ENCODE results near the gene POLN.

The POLN gene

GRCh38 chr4:2155246-2155645 lies 86.7 kb downstream of the POLN start:
- DNase-seq = no peak

- DNase-seq = no peak
These were observed 87.6 kb downstream of the POLN start for GRCh38 chr4:2154215-2154740.

DNA sequence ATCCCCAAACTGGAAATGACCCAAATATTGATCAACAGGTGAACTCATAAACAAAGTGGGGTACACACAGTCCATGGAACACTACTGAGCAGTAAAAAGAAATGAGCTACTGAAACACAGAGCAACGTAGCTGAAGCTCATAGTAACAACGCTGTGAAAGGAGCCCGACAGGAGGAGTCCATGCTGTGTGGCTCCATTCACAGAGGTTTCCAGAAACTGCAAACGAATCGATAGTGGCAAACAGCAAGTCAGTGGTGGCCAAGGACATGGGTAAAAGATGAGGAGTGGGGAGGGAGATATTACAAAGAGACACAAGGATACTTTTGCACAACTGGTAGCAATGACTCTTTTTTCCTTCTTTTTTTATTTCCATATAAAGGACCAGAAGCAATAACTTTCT lies 90.4 kb downstream of the POLN start:
- no peak for DNase-seq

- no peak for DNase-seq
These were observed 91.8 kb downstream of the POLN start for GRCh38 chr4:2150076-2150475.

DNA sequence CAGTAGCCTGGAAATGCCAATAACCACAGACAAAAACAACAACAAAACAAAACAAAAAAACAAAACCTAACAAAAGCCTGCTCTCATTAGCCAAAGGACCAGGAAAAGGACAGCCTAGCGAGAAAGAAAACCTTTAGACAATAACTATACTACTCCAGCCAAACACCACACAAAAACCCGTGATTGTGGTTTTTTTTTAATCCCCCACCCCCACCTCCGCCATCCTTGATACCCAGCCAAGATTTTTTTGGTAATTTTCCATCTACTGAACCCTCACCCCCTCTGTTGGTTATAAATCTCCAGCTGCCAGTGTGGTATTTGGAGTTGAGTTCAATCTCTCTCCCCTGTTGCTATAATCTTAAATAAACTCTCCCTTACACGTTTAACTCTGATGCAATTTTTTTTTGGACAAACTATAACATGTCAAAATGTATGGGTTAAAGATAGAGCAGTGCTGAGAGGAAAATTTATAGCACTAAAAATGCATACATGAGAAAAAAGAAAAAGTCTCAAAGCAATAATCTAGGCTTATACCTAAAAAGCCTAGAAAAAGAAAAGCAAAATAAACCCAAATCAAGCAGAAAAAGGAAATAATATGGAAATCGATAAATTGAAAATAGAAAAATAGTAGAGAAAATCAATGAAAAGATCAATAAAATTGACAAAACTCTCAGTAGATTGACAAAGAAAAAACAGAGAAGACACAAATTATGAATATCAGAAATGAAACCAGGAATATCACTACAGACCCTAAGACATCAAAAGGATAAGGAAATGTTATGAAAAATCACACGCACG lies 99.1 kb downstream of the POLN start:
- no peak for DNase-seq

DNA sequence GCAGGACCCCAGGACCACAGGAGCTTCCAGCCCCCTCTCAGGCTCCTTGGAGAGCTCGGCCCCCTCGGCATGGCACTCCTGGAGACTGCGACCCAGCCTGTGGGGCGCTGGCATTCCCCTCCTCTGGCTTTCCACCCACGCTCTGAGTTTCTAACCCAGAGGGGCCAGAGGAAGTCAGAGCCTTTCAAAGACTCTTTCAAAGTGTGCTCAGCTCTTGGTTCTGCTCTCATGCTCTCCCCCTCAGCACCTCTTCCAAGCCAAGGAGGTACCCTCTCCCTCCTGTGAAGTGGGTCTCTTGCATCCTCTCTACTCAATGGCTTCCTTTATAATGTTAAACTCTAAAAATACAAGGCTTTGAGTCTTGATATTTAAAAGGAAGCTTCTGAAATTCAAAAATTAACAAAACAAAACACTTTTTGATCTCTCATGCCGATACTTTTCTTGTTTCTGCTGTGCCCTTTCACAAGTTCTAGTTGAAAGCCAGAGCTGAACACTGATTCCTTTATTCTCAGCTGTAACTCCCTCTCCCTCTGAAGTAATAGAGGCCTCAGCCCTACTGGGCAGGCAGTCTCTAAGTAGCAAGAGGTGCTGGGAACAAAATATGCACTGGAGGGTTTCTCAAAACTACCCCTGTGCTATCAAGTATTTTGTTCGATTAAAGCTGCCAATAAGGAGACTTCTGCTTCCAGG lies 100.0 kb downstream of the POLN start:
- DNase-seq = no peak

- no peak for DNase-seq
These were observed 100.7 kb downstream of the POLN start for GRCh38 chr4:2141022-2141761.

DNA sequence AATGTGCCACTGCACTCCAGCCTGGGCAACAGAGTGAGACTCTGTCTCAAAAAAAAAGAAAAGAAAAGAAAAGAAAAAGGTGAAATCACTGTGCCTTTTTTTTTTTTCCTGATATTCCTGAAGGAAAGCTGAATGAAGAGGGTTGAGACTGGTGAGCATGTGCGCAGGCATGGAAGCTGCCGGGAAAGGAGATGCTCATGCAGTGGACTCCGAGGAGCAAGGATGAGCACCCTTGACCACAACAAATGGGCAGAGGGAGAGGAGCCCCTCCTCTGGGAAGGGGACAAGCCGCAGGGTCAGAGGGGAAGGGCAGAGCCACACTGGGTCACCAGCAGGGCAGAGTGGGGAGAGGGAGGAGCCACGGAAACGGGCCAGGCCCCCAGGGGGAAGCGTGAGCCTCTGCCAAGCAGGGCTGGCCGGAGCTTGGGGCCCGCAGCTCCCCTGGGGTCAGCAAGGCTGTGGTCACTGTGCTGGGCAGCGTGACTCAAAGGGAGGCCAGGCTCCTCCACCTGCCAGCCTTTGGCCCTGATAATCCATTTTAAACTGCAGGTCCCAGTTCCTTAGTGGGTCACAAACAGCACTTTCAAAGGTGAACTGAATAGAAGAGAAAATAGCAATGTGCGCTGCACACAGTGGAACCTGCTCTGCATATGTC lies 102.9 kb downstream of the POLN start:
- no peak for DNase-seq

- no peak for DNase-seq
These were observed 105.2 kb downstream of the POLN start for GRCh38 chr4:2136726-2137125.

- no peak for DNase-seq
These were observed 106.8 kb downstream of the POLN start for GRCh38 chr4:2135083-2135482.

DNA sequence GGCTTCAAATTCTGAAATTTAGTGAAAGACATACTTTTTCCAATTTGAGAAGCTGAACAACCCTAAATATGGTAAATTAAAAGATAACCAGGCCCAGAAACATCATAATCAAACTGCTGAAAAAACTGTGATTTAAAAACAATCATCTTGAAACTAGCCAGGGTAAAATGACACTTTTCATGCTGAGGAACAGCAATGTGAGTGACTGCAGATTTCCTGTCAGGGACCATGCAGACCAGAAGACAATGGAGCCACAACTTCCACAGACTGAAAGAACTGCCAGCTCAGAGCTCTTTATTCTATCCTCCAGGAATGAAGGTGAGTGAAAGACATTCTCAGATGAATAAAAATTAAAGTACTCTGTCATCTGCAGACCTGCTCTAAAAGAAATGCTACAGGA lies 109.5 kb downstream of the POLN start:
- DNase-seq = no peak

DNA sequence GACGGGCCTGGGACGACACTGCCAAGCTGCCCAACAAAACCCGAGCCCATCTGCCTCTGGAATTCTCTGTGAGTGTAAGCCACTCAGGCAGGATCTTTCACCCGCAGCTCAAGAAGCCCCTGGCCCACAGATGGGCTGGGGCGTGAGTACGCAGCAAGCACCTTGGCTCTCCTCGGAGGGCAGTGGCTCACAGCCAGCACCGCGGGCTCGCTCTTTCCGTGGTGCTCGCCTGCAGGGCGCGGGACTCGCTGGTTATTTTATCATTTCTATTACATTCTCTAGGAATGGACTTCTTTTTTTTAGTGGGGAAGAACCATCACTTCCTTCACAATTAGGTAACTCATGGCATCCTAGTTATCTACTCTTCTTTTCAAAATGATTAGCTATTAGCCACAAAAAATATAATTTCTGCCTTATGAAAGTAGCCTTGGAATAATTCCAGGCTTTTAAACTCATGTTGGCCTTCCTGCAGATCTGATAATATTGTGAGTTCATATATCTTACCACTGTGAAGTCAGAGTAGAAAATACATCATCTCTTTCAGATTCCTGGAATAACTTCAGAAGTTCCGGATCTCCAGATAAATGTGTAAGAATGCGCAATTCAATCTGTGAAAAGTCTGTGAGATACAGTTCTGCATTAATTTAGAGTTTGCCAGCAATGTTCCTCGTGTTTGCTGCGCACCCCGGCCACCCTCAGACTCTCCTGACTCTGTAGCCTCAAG lies 114.2 kb downstream of the POLN start:
- DNase-seq = no peak

DNA sequence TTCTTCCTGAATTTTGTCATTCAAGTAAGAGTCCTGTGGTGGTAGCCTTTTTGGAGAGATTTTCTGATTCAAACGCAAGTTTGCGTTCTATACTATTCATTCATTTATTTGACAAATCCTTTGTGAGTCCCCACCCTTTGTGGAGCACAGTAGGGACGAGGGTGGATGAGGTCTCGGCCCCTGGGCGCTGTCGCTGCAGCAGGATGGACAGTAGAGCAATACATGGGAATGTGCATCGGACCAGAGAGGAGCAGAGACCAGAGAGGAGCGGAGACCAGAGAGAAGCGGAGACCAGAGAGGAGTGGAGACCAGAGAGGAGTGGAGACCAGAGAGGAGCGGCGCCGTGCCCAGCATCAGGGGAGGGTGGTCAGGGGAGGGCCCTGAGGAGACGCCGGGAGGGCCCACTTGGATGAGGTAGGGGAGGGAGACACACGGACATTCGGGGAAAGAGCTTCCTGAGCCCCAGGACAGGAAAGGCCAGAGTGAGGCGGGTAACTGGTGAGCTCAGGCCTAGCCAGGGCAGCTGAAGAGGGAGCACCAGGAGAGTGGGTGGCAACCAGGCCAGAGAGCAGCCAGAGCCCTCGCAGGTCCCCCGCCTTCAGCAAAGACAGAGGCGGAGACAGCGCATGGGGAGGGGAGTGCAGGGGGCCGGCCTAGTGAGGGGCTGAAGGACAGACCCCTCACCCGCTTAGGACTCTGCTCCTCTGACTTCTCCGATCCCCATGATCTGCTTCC lies 115.4 kb downstream of the POLN start:
- DNase-seq = no peak

DNA sequence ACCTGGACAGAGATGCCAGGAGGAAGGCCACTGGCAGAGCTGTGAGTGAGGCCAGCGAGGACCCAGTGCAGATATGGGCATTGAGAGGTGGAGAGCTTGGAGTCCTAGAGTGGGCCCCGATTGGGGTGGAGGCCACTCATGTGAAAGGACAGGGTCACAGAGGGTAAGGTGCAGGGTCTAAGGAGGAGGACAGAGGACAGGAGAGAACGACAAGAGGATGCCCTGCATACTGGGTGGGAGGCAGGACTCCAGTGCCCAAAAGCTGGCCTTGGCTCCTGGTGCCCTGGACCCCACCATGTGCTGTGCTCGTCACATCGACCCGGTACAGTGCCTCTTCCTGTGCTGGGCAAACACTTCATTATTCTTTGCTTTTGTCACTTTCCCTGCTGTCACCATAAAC lies 116.1 kb downstream of the POLN start:
- DNase-seq = no peak

- DNase-seq = no peak
These were observed 116.9 kb downstream of the POLN start for GRCh38 chr4:2125023-2125422.

DNA sequence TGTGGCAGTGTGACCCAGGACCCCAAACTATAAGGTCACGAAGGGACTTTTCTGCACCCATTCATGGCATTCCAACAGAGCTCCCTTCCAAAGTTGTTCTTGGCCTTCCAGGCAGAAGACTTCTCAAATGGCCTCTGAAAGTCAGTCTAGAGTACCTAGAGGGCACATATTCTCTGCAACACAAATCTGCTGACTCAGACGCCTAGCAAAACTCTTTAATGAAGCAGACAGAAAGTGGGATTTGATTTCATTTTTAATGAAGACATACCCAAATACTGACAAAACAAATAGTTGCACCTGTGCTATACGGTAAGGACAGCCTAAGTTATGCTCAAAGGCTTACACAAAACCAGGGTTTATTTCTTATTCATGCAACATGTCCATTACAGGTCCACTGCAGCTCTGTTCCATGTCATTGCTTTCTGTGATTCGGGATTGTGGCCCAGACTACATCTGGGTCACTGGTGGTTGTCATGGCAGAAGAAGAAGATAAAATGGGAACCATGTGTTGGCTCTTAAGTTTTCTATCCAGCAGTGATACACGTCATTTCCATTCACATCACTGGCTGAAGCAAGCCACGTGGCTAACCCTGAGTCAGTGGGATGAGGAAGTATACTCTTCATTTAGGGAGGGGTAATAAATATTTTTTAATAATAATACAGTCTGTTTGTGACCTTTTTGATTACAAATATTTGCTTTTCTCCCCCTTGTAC lies 125.1 kb downstream of the POLN start:
- DNase-seq = no peak

GRCh38 chr4:2105559-2105958 lies 136.4 kb downstream of the POLN start:
- no peak for DNase-seq

GRCh38 chr4:2104556-2105345 lies 137.2 kb downstream of the POLN start:
- DNase-seq = no peak

- no peak for DNase-seq
These were observed 137.9 kb downstream of the POLN start for GRCh38 chr4:2103843-2104547.
